ENCODE data around the gene PARM1. TPM values are rescaled to one million over a fixed set of nuclear protein-coding genes. Genes with fewer than 3 reads are reported as not detected.

PARM1 gene
- total RNA-seq, result 0.32 and 0.36 TPM in 2 replicates

GRCh38 chr4:74932832-74933561 lies at the start of gene PARM1:
Gene PARM1 (plus strand): TSS chr4:74933116. CDS start chr4:74933328, 212 bp downstream.

Other genes starting within 250 kb of the PARM1 start
- gene BTC, start 138.6 kb upstream of the PARM1 start, total RNA-seq, result 0.24 and 0.32 TPM in 2 replicates

Measured in hair follicle dermal papilla cell (primary cell).